Measurements from ENCODE around the gene NR2F2. TPM values are rescaled to one million over a fixed set of nuclear protein-coding genes. Genes with fewer than 3 reads are reported as not detected.

Gene NR2F2
- total RNA-seq, 1 experiment from 2014 or later = 3.1 TPM

GRCh38 chr15:96352604-96353405 lies 22.3 kb downstream of the NR2F2 start:
- no peak for DNase-seq (ENCODE audit: low spot score)

- DNase-seq (ENCODE audit: low spot score) = no peak
These were observed 23.0 kb downstream of the NR2F2 start for GRCh38 chr15:96353416-96353929.

GRCh38 chr15:96353930-96354730 lies 23.6 kb downstream of the NR2F2 start:
- no peak for DNase-seq (ENCODE audit: low spot score)

- peak; percentile 36 for DNase-seq (ENCODE audit: low spot score)
These were observed 24.4 kb downstream of the NR2F2 start for GRCh38 chr15:96354731-96355567.

- DNase-seq (ENCODE audit: low spot score) = no peak
These were observed 25.2 kb downstream of the NR2F2 start for GRCh38 chr15:96355568-96356187.

GRCh38 chr15:96356494-96357455 lies 26.3 kb downstream of the NR2F2 start:
- DNase-seq (ENCODE audit: low spot score) = peak; percentile 72

GRCh38 chr15:96358001-96358801 lies 27.7 kb downstream of the NR2F2 start:
- DNase-seq (ENCODE audit: low spot score) = no peak

GRCh38 chr15:96358821-96359615 lies 28.5 kb downstream of the NR2F2 start:
- DNase-seq (ENCODE audit: low spot score) = no peak

GRCh38 chr15:96359616-96360521 lies 29.4 kb downstream of the NR2F2 start:
- DNase-seq (ENCODE audit: low spot score) = no peak

- no peak for DNase-seq (ENCODE audit: low spot score)
These were observed 30.2 kb downstream of the NR2F2 start for GRCh38 chr15:96360581-96361308.

- DNase-seq (ENCODE audit: low spot score) = no peak
These were observed 31.0 kb downstream of the NR2F2 start for GRCh38 chr15:96361309-96362010.

GRCh38 chr15:96362011-96362754 lies 31.7 kb downstream of the NR2F2 start:
- no peak for DNase-seq (ENCODE audit: low spot score)

- no peak for DNase-seq (ENCODE audit: low spot score)
These were observed 32.5 kb downstream of the NR2F2 start for GRCh38 chr15:96362755-96363651.

- no peak for DNase-seq (ENCODE audit: low spot score)
These were observed 33.2 kb downstream of the NR2F2 start for GRCh38 chr15:96363707-96364106.
